IMR-90 (cell line): ENCODE data around the gene RPS16. TPM values are rescaled to one million over a fixed set of nuclear protein-coding genes. Genes with fewer than 3 reads are reported as not detected.

Experiments
- ATAC-seq: fragments of 200-7000 bp; cut with Tn5 transposase; 2 replicates; pipeline ENCODE4 v1.9.1; 2020; ENCODE audit warnings: low read depth, mild to moderate bottlenecking, moderate library complexity
- BruUV-seq: library from RNA; stranded (reverse); fragments of 400-500 nt; replicated peaks from 2 replicates; lab custom pipeline; 2021; lab: Mats Ljungman, UMichigan
- CTCF ChIA-PET: fragments of 300-600 bp; formaldehyde crosslinking; extraction: SDS; loops from one replicate; lab custom pipeline; 2021; ENCODE audit warnings: antibody characterized with exemption; lab: Yijun Ruan, JAX
- POLR2A ChIA-PET: fragments of 300-600 bp; sonication (Branson Sonifier 250); formaldehyde crosslinking; loops from one replicate; lab custom pipeline; 2022; ENCODE audit warnings: antibody characterized with exemption; ENCODE audit not compliant: unreplicated experiment; lab: Charles Lee
- DNase-seq: peaks from one replicate; pipeline ENCODE4 v3.0.0; 2013
- H2AFZ ChIP-seq: replicated peaks from 2 replicates; pipeline ENCODE3; 2013; ENCODE audit warnings: low read length, mild to moderate bottlenecking; ENCODE audit not compliant: poor library complexity
- H2AK5ac ChIP-seq: 2 replicates; pipeline ENCODE4 v1.6.1; 2013; ENCODE audit warnings: low read depth, low read length, inconsistent platforms
- H2AK9ac ChIP-seq: replicated peaks from 2 replicates; pipeline ENCODE3; 2013; ENCODE audit warnings: mild to moderate bottlenecking, low read depth, low read length, moderate library complexity; ENCODE audit not compliant: poor library complexity
- H2BK120ac ChIP-seq: 2 replicates; pipeline ENCODE4 v1.6.1; 2013; ENCODE audit warnings: low read depth, low read length, inconsistent platforms
- H2BK15ac ChIP-seq: 3 replicates; pipeline ENCODE4 v1.6.1; 2013; ENCODE audit warnings: low read depth, low read length, inconsistent platforms
- H2BK20ac ChIP-seq: 2 replicates; pipeline ENCODE4 v1.6.1; 2013; ENCODE audit warnings: low read depth, mild to moderate bottlenecking, inconsistent platforms, low read length, moderate library complexity
- H2BK5ac ChIP-seq: 2 replicates; pipeline ENCODE4 v1.6.1; 2013; ENCODE audit warnings: mild to moderate bottlenecking, low read depth, low read length, inconsistent platforms; ENCODE audit not compliant: poor library complexity, severe bottlenecking
- H3K14ac ChIP-seq: replicated peaks from 2 replicates; pipeline ENCODE4 v1.6.1; 2013; ENCODE audit warnings: low read depth, low read length, inconsistent platforms
- H3K18ac ChIP-seq: 2 replicates; pipeline ENCODE4 v1.6.1; 2013; ENCODE audit warnings: low read depth, low read length, control low read depth
- H3K23ac ChIP-seq: 2 replicates; pipeline ENCODE4 v1.6.1; 2013; ENCODE audit warnings: low read depth, low read length, inconsistent platforms
- H3K27ac ChIP-seq: 2 replicates; pipeline ENCODE4 v1.5.1; 2013; ENCODE audit warnings: mild to moderate bottlenecking, control low read depth, low read length; ENCODE audit not compliant: insufficient read depth
- H3K27me3 ChIP-seq: 2 replicates; pipeline ENCODE4 v1.6.1; 2013; ENCODE audit warnings: low read length; ENCODE audit not compliant: control insufficient read depth, insufficient read depth
- H3K36me3 ChIP-seq: 2 replicates; pipeline ENCODE4 v1.6.1; 2013; ENCODE audit warnings: low read length, mixed read lengths; ENCODE audit not compliant: control insufficient read depth, insufficient read depth
- H3K4ac ChIP-seq: 2 replicates; pipeline ENCODE4 v1.6.1; 2013; ENCODE audit warnings: low read depth, low read length, inconsistent platforms
- H3K4me1 ChIP-seq: 2 replicates; pipeline ENCODE4 v1.6.1; 2013; ENCODE audit warnings: low read length, mixed read lengths; ENCODE audit not compliant: control insufficient read depth, insufficient read depth
- H3K4me2 ChIP-seq: 2 replicates; pipeline ENCODE4 v1.6.1; 2013; ENCODE audit warnings: low read depth, mild to moderate bottlenecking, control low read depth, low read length, moderate library complexity
- H3K4me3 ChIP-seq: 2 replicates; pipeline ENCODE4 v1.5.1; 2013; ENCODE audit warnings: low read depth, mild to moderate bottlenecking, control low read depth, low read length, moderate library complexity; ENCODE audit not compliant: insufficient read depth
- H3K56ac ChIP-seq: 2 replicates; pipeline ENCODE4 v1.6.1; 2013; ENCODE audit warnings: low read length, inconsistent platforms; ENCODE audit not compliant: insufficient read depth; ENCODE audit errors: extremely low read depth
- H3K79me1 ChIP-seq, 2 experiments: 2 replicates each; pipeline ENCODE4 v1.6.1; 2013; ENCODE audit warnings: low read length in 2 of 2, inconsistent platforms in 1 of 2, low read depth in 1 of 2
- H3K9ac ChIP-seq: 2 replicates; pipeline ENCODE4 v1.6.1; 2013; ENCODE audit warnings: low read depth, low read length, control low read depth
- H3K9me1 ChIP-seq: 2 replicates; pipeline ENCODE4 v1.6.1; 2013; ENCODE audit warnings: low read length, inconsistent platforms; ENCODE audit not compliant: insufficient read depth
- H3K9me3 ChIP-seq: 2 replicates; pipeline ENCODE4 v1.6.1; 2013; ENCODE audit warnings: low read length; ENCODE audit not compliant: control insufficient read depth, insufficient read depth
- H4K20me1 ChIP-seq: 2 replicates; pipeline ENCODE4 v1.6.1; 2013; ENCODE audit warnings: low read length, inconsistent platforms; ENCODE audit not compliant: insufficient read depth
- H4K5ac ChIP-seq: 2 replicates; pipeline ENCODE4 v1.6.1; 2013; ENCODE audit warnings: mild to moderate bottlenecking, low read depth, low read length, control low read depth
- H4K8ac ChIP-seq, 2 experiments: 2 replicates each; pipeline ENCODE4 v1.6.1; 2013; ENCODE audit warnings: low read depth in 2 of 2, low read length in 2 of 2, control low read depth in 1 of 2, inconsistent platforms in 1 of 2
- H4K91ac ChIP-seq: 2 replicates; pipeline ENCODE4 v1.6.1; 2013; ENCODE audit warnings: low read depth, low read length, inconsistent platforms; ENCODE audit not compliant: insufficient read depth
- CEBPB ChIP-seq: IDR thresholded peaks from 2 replicates; pipeline ENCODE4 v1.6.1; 2012; ENCODE audit warnings: low read depth, low read length, improper control_type of control experiment
- POLR2A ChIP-seq: IDR thresholded peaks from 2 replicates; pipeline ENCODE4 v1.6.1; 2012; ENCODE audit warnings: mild to moderate bottlenecking, low read depth, low read length
- WGBS, 2 experiments: methylation state at CpG; one replicate each; pipeline versions ENCODE4 v1.1.5 to v1.1.7; 2013; ENCODE audit warnings: missing lambda C conversion rate in 2 of 2; ENCODE audit not compliant: insufficient read length in 1 of 2; ENCODE audit errors: extremely low coverage in 2 of 2; 5-methylcytosine and 5-hydroxymethylcytosine counted together
- dilution Hi-C: fragments of 300-500 bp; cut with HindIII; formaldehyde crosslinking; loops from one replicate; pipeline ENCODE4 v1.14.3; 2018; ENCODE audit warnings: low sequenced_read_pairs; ENCODE audit not compliant: unreplicated experiment
- in situ Hi-C: fragments of 300-500 bp; cut with MboI; formaldehyde crosslinking; loops from 3 replicates; pipeline ENCODE4 v1.14.3; 2019; ENCODE audit warnings: low sequenced_read_pairs, inconsistent platforms, mixed read lengths
- intact Hi-C: fragments of 100-400 bp; cut with micrococcal nuclease; formaldehyde crosslinking; loops from 2 replicates; pipeline ENCODE4 v1.10.0; 2022
- polyA plus RNA-seq, 3 experiments: library from polyadenylated mRNA; depleted of rRNA; stranded (reverse); fragments of >200 nt; gene quantifications; 2 replicates each; pipeline ENCODE4 v1.2.3, GENCODE V29; 2012; ENCODE audit warnings: low replicate concordance in 1 of 3
- total RNA-seq: library from RNA; depleted of rRNA; stranded (reverse); fragments of >200 nt; gene quantifications from 2 replicates; pipeline ENCODE4 v1.2.3, GENCODE V29; 2012

The RPS16 gene
- total and polyA plus RNA-seq, 2 of the 4 experiments (the other 2 are of a cell fraction) = 320 to 3,500 TPM

DNA sequence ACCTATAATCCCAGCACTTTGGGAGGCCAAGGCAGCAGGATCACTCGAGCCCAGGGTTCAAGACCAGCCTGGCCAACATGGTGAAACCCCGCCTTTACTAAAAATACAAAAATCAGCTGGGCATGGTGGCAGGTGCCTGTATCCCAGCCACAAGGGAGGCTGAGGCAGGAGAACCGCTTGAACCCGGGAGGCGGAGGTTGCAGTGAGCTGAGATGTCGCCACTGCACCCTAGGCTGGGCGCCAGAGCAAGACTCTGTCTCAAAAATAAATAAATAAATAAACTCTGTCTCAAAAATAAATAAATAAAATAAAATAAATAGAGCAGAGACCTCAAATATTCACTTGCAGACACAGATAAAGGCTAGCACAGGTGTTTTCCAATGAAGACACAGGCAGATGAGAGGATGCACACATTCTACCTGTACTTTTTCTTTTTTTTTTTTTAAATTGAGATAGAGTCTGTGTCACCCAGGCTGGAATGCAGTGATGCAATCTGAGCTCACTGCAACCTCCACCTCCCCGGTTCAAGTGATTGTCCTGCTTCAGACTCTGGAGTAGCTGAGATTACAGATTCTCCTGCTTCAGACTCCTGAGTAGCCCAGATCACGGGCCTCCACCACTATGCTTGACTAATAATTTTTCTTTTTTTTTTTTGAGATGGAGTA, 2.7 kb upstream of the RPS16 start:
- Histone ChIP-seq H3K18ac (no peak overlapping the region), H2BK20ac (no peak overlapping the region), H2AK9ac (no peak overlapping the region), H2AFZ (no peak overlapping the region), H3K36me3 (peaks cover 12% of the 10 kb centered on the region), H3K4me1 (peaks cover 3% of the 10 kb centered on the region; the same call in 1 of the 2 replicates), H3K27me3 (no peaks in the 10 kb centered on the region), H3K4me2 (no peak overlapping the region), H3K9me3 (no peaks in the 10 kb centered on the region), H4K5ac (no peak overlapping the region), H3K9ac (no peak overlapping the region), H4K8ac (0 out of 4 replicates have a peak overlapping the region, but pooled peaks of 1 of the 2 experiments have one; percentile 58), H2AK5ac (no peak overlapping the region; the same call in 1 of the 2 replicates), H3K23ac (no peak overlapping the region), H3K27ac (no peak overlapping the region), H4K20me1 (peaks cover 22% of the 10 kb centered on the region), H3K4me3 (no peak overlapping the region), H3K14ac (no peak overlapping the region), H4K91ac (no peak overlapping the region), H2BK120ac (0 out of 2 replicates have a peak overlapping the region, but pooled peaks have one; percentile 18), H3K79me1 (peaks cover 15 to 30% of the 10 kb centered on the region in 2 experiments), H3K4ac (0 out of 2 replicates have a peak overlapping the region, but pooled peaks have one; percentile 13), H2BK15ac (0 out of 3 replicates have a peak overlapping the region, but pooled peaks have one; percentile 25), H2BK5ac (peak overlapping the region; percentile 37), H3K56ac (no peak overlapping the region), H3K9me1 (no peaks in the 10 kb centered on the region; the same call in 1 of the 2 replicates)
- no TSS peak for BruUV-seq
- dilution Hi-C loops (no loop called here), in situ Hi-C loops (loop anchor here (25.0 kb wide), 1 partner anchor 399 kb away; the partner anchor contains the start of genes DYRK1B and FBL), intact Hi-C loops (no loop called here)
- POLR2A ChIA-PET = interaction anchor here (0.7 kb wide), 1 partner anchor 1141 kb away, joined by 5 read pairs; no protein-coding TSS in a partner anchor
- TF ChIP-seq CEBPB (peak; percentile 94), POLR2A (no peak)
- ATAC-seq (no peak), DNase-seq (peak; percentile 67)
- WGBS, 2 experiments = 100% methylated on average over 1 of the region's 9 CpGs; no CpG with 5 or more reads in 1 of the 2 experiments
- CTCF ChIA-PET = interaction anchor here (0.6 to 1.6 kb wide), 3 partner anchors 94 to 1728 kb away, joined by 3 to 6 read pairs (median 3); partner anchors contain the start of gene EID2B
